Tibial artery (tissue), 4 donors: ENCODE measurements around the gene ACOT6.
"Not testable (repeated sequence)": the region's sequence is repeated elsewhere in the genome, so short reads cannot be mapped to it uniquely, and the experiment has no call there.

Experiments used
- DNase-seq, 2 donors: peaks; one replicate each; pipeline ENCODE4 v3.0.0-alpha.2; 2019
- H3K27ac ChIP-seq, 2 donors: fragments of 200-600 bp; sonication (generic) in 1 of 2; 1 replicate in 1 of 2; 2 replicates in 1 of 2; pipeline ENCODE4 v1.5.1; 2018 to 2019; ENCODE audit warnings: mild to moderate bottlenecking in 1 of 2
- H3K27me3 ChIP-seq, 2 donors: fragments of 200-600 bp; sonication (generic) in 1 of 2; one replicate each; pipeline versions ENCODE4 v1.5.1 to v1.6.0; 2016 to 2019
- H3K36me3 ChIP-seq, 3 donors: fragments of 200-600 bp; sonication (generic) in 2 of 3; one replicate each; pipeline ENCODE4 v1.5.1; 2016 to 2019; ENCODE audit warnings: mild to moderate bottlenecking in 2 of 3
- H3K4me1 ChIP-seq, 4 donors: fragments of 200-600 bp; sonication (generic) in 2 of 4; 1 replicate in 3 of 4; 2 replicates in 1 of 4; pipeline ENCODE4 v1.5.1; 2016 to 2019
- H3K4me3 ChIP-seq, 2 donors: fragments of 200-600 bp; sonication (generic) in 1 of 2; 1 replicate in 1 of 2; 2 replicates in 1 of 2; pipeline ENCODE4 v1.5.1; 2018 to 2019; ENCODE audit warnings: mild to moderate bottlenecking in 2 of 2
- H3K9me3 ChIP-seq, 3 donors: fragments of 200-600 bp; sonication (generic) in 1 of 3; one replicate each; pipeline ENCODE4 v1.5.1; 2016 to 2019
- CTCF ChIP-seq, 2 experiments: fragments of 200-600 bp in 1 of 2; fragments of 450-650 bp in 1 of 2; IDR thresholded peaks; one replicate each; pipeline ENCODE4 v1.5.1; 2017 to 2019; ENCODE audit warnings: antibody characterized with exemption in 2 of 2, mild to moderate bottlenecking in 1 of 2, moderate library complexity in 1 of 2
- intact Hi-C: fragments of 100-400 bp; cut with DNase I; formaldehyde crosslinking; loops from one replicate; pipeline ENCODE4 v1.15.0; 2023; ENCODE audit warnings: low total_unique reads

ACOT6 gene

DNA sequence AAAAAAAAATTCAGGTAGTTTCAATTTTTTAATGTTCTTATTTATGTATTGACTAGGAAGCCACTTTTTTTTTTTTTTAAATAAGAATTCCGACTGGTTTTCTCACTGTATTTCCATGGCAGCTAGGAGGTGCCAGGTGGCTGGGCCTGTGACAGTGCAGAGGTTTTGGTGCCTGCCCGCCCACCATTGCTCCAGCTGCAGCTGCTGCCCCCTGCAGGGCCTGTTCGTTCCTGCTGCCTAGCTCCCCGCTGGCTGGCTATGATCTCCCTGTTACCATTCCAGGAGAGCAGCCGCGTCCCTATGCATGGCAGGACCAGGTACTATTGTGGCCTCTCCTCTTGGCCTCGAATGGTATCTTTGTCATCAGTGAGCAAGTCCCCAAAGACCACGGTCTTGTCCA, 41.4 kb upstream of the ACOT6 start:
- H3K4me3 ChIP-seq = peak overlapping the region in 1 of 2 donors; percentile 61
- not testable (repeated sequence) for H3K9me3 ChIP-seq, H3K27me3 ChIP-seq
- H3K36me3 ChIP-seq = peaks cover 8 to 19% (median 17%) of the 10 kb centered on the region in 3 donors
- TF ChIP-seq CTCF (IDR thresholded peaks at IDR 0.05) = peak; percentile 33 to 43
- intact Hi-C loops = loop anchor here (5.0 kb wide), 1 partner anchor 64 kb away; no protein-coding TSS in a partner anchor
- H3K4me1 ChIP-seq = peaks cover 0 to 36% (median 15%) of the 10 kb centered on the region in 4 donors
- H3K27ac ChIP-seq = peak overlapping the region in 1 of 2 donors; percentile 99
- DNase-seq = peak in 1 of 2 donors; percentile 77

- H3K27me3 ChIP-seq, DNase-seq, H3K27ac ChIP-seq, H3K9me3 ChIP-seq, H3K4me3 ChIP-seq: not testable (repeated sequence)
- intact Hi-C loops = loop anchor here (5.0 kb wide), 1 partner anchor 66 kb away; no protein-coding TSS in a partner anchor
- peaks cover 10 to 26% (median 22%) of the 10 kb centered on the region in 3 donors for H3K36me3 ChIP-seq
- peaks cover 0 to 16% (median 5%) of the 10 kb centered on the region in 4 donors for H3K4me1 ChIP-seq
These were observed 39.3 kb upstream of the ACOT6 start for GRCh38 chr14:73573034-73573433.

DNA sequence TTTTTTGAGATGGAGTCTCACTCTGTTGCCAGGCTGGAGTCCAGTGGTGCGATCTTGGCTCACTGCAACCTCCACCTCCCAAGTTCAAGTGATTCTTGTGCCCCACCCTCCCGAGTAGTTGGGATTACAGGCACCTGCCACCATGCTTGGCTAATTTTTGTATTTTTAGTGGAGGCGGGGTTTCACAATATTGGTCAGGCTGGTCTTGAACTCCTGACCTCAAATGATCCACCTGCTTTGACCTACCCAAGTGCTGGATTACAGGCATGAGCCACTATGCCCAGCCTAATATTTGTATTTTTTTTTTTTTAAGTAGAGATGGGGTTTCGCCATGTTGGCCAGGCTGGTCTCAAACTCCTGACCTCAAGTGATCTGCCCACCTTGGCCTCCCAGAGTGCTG, 38.6 kb upstream of the ACOT6 start:
- not testable (repeated sequence) for DNase-seq, H3K9me3 ChIP-seq, H3K27ac ChIP-seq, H3K27me3 ChIP-seq, H3K4me3 ChIP-seq
- Histone ChIP-seq H3K36me3 (peaks cover 17 to 34% (median 29%) of the 10 kb centered on the region in 3 donors), H3K4me1 (peaks cover 0 to 11% (median 4%) of the 10 kb centered on the region in 4 donors)
- intact Hi-C loops = loop anchor here (5.0 kb wide), 1 partner anchor 66 kb away; no protein-coding TSS in a partner anchor

DNA sequence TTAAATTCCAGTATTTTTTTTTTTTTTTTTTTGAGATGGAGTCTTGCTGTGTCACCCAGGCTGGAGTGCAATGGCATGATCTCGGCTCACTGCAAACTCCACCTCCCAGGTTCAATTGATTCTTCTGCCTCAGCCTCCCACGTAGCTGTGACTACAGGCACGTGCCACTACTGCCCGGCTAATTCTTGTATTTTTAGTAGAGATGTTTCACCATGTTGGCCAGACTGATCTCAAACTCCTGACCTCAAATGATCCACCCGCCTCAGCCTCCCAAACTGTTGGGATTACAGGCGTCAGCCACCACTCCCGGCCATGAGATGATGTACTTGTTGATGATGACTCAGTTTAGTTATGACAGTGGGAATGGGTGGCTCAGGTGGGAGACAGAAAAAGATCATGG, 38.1 kb upstream of the ACOT6 start:
- H3K9me3 ChIP-seq, DNase-seq, H3K27me3 ChIP-seq, H3K4me3 ChIP-seq, H3K27ac ChIP-seq: not testable (repeated sequence)
- peaks cover 0 to 11% (median 4%) of the 10 kb centered on the region in 4 donors for H3K4me1 ChIP-seq
- peaks cover 18 to 39% (median 31%) of the 10 kb centered on the region in 3 donors for H3K36me3 ChIP-seq
- intact Hi-C loops = loop anchor here (5.0 kb wide), 1 partner anchor 67 kb away; no protein-coding TSS in a partner anchor

DNA sequence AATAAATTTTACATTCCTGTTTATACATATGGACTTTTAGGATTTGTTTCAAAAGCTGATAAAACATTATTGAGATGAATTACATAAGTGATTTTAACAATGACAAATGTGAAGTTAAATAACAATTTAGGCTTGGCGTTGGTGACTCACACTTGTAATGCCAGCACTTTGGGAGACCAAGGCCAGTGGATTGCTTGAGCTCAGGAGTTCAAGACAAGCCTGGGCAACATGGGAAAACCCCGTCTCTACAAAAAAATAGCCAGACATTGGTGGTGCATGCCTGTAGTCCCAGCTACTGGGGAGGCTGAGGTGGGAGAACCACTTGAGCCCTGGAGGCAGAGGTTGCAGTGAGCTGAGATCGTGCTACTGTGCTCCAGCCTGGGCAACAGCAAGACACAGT, 35.9 kb upstream of the ACOT6 start:
- no peak for TF ChIP-seq CTCF (IDR thresholded peaks at IDR 0.05)
- DNase-seq = no peak

GRCh38 chr14:73577214-73577613, 35.1 kb upstream of the ACOT6 start:
- H3K9me3 ChIP-seq, DNase-seq, H3K4me1 ChIP-seq, intact Hi-C loops, H3K27ac ChIP-seq, H3K27me3 ChIP-seq, H3K4me3 ChIP-seq: not testable (repeated sequence)
- H3K36me3 ChIP-seq = peaks cover 22 to 55% (median 31%) of the 10 kb centered on the region in 3 donors

More for the DNA sequence above, 35.9 kb upstream of the ACOT6 start:
- Histone ChIP-seq H3K9me3 (no peaks in the 10 kb centered on the region), H3K4me3 (no peak overlapping the region), H3K27ac (no peak overlapping the region), H3K4me1 (peaks cover 0 to under 1% (median 0%) of the 10 kb centered on the region in 4 donors), H3K36me3 (peaks cover 22 to 55% (median 31%) of the 10 kb centered on the region in 3 donors), H3K27me3 (no peaks in the 10 kb centered on the region)
- intact Hi-C loops = no loop called here

DNA sequence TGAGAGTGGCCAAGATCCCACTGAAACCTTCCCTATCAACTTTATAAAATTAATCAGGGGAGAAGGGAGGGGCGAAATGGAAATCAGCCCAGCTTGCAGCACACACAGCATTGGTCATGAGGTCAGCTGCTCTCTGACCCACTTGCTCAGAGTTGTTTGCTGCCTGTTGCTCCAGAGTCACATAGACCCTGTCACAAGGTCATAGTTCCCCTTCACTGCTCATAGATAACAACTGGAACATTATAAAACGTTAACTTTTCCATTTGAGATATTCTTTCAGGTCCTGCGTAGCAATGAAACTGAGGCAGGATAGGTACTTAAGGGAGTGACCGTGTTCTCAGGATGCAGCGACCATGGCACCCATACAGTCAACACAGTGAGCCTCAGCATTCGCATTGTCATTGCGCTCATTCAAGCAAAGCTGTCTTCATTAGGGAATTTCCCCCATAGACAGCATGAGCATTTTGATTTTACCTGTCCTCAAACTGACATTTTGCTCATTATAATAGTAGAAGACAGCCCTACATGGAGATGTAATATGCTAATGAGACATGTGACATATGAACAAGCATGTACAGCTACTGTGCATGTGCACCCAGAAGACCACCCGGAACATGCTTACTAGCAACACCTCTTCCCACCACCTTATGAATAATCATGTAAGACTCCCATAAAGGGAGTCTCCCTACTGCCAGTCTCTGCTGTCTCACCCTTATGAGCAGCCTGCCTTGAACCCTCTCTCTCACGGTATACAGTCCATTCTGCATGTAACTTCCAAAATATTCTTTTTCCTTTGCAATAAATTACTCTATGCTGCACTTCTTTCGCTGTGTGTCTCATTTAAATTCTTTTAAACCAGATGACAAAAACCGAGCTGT, 30.0 kb upstream of the ACOT6 start:
- H3K9me3 ChIP-seq, DNase-seq, H3K27me3 ChIP-seq, intact Hi-C loops, H3K27ac ChIP-seq, H3K4me3 ChIP-seq, H3K4me1 ChIP-seq: not testable (repeated sequence)
- H3K36me3 ChIP-seq = peaks cover 12 to 40% (median 12%) of the 10 kb centered on the region in 3 donors

DNA sequence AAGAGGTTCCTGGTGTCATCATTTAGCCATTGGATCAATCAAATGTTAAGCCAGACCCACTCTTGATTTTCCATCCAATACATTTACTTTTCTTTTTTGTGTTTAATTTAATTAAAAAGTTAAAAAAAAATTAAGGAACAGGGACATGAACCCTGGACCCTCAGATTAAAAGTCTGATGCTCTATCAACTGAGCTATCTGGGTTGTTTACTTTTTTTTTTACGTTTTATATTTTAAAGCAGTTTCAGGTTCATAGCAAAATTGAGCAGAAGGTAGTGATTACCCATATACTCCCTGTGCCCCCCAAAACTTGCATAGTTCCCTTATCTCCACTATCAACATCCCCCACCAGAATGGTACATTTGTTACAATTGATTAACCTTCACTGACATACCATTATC, 23.6 kb upstream of the ACOT6 start:
- Histone ChIP-seq H3K9me3 (no peaks in the 10 kb centered on the region), H3K27me3 (no peaks in the 10 kb centered on the region), H3K4me1 (peaks cover 0 to 12% (median 7%) of the 10 kb centered on the region in 4 donors), H3K27ac (no peak overlapping the region), H3K36me3 (no peaks in the 10 kb centered on the region), H3K4me3 (no peak overlapping the region)
- intact Hi-C loops = no loop called here
- no peak for TF ChIP-seq CTCF (IDR thresholded peaks at IDR 0.05)
- no peak for DNase-seq
